Kidney epithelial cell (primary cell): ENCODE data around the gene FBXO46. TPM values are rescaled to one million over a fixed set of nuclear protein-coding genes. Genes with fewer than 3 reads are reported as not detected.

Source experiments
- DNase-seq: peaks from one replicate; pipeline ENCODE4 v3.0.0-alpha.2; 2010; ENCODE audit warnings: low read depth
- H3K27me3 ChIP-seq: 2 replicates; pipeline ENCODE4 v1.6.0; 2011; ENCODE audit warnings: low read length; ENCODE audit not compliant: control insufficient read depth, insufficient read depth
- H3K36me3 ChIP-seq: 2 replicates; pipeline ENCODE4 v1.5.1; 2011; ENCODE audit warnings: low read length; ENCODE audit not compliant: control insufficient read depth, insufficient read depth
- H3K4me3 ChIP-seq: 2 replicates; pipeline ENCODE4 v1.5.1; 2011; ENCODE audit warnings: low read depth, mild to moderate bottlenecking, control low read depth, low read length
- total RNA-seq: library from RNA; depleted of rRNA; stranded (reverse); fragments of >200 nt; gene quantifications from 2 replicates; pipeline ENCODE4 v1.2.3, GENCODE V29; 2015
- TF ChIP-seq, protein P1 (sequence below): IDR thresholded peaks from 2 replicates; pipeline ENCODE4 v1.5.1; 2011; ENCODE audit warnings: mild to moderate bottlenecking, moderate library complexity, low read length, control low read depth, inconsistent platforms; ENCODE audit not compliant: insufficient read depth, poor library complexity, severe bottlenecking

FBXO46 gene
- total RNA-seq, 1 donor from 2014 or later = 13.0 TPM

DNA sequence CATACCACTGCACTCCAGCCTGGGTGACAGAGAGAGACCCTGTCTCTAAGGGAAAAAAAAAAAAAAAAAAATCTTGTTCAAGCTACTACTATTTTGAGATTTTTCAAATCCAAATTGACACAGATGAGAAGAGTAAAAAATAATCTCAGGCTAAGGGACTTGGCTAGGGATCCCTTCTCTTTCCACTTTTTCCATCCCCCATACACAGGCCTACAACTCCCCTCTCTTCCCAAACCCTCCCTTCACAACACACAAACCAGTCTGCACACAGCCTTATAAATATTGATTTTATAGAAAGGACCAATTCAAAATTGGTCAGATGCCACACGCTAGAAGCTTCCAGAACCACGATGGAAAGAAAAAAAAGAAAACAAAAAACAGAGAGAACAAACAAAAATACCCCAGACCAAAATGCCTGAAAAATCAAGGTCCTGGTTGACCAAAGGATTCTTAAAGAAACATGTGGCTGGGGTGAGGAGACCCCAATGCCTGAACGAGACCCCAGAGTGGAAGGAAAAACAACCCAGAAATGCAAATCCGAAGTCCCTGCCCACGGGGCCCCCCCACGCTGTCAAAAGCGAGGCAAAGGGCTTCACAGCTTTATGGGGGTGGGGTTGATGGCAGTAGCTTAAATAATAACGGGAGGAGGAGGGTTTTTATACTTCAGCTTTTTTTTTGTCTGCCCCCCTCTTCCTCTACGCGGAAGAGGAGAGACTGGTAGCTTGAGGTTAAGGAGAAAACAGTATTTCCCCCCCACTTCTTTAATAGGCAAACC lies 20.2 kb downstream of the FBXO46 start:
- TF ChIP-seq, protein P1, sequence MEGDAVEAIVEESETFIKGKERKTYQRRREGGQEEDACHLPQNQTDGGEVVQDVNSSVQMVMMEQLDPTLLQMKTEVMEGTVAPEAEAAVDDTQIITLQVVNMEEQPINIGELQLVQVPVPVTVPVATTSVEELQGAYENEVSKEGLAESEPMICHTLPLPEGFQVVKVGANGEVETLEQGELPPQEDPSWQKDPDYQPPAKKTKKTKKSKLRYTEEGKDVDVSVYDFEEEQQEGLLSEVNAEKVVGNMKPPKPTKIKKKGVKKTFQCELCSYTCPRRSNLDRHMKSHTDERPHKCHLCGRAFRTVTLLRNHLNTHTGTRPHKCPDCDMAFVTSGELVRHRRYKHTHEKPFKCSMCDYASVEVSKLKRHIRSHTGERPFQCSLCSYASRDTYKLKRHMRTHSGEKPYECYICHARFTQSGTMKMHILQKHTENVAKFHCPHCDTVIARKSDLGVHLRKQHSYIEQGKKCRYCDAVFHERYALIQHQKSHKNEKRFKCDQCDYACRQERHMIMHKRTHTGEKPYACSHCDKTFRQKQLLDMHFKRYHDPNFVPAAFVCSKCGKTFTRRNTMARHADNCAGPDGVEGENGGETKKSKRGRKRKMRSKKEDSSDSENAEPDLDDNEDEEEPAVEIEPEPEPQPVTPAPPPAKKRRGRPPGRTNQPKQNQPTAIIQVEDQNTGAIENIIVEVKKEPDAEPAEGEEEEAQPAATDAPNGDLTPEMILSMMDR = no peak
- Histone ChIP-seq H3K36me3 (no peaks in the 10 kb centered on the region), H3K27me3 (no peaks in the 10 kb centered on the region), H3K4me3 (no peak overlapping the region)
- no peak for DNase-seq

DNA sequence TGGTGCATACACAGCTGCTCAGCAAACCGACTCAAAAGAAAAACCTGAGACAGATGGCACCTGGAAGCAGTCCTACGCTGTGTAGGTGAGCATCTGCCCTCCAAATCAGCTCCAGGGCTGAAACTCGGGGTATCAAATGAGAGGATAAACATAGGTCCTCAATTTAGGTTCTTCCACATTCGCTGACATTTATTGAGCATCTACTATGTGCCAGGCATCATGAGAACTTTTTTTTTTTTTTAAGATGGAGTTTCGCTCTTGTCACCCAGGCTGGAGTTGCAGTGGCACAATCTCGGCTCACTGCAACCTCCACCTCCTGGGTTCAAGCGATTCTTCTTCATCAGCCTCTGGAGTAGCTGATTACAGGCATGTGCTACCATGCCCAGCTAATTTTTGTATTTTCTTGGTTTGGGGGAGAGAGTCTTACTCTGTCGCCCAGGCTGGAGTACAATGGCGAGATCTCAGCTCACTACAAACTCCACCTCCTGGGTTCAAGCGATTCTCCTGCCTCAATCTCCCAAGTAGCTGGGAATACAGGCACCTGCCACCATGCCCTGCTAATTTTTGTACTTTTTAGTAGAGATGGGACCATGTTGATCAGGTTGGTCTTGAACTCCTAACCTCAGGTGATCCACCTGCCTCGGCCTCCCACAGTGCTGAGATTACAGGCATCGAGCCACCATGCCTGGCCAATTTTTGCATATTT lies 24.8 kb downstream of the FBXO46 start:
- H3K36me3 ChIP-seq = peaks cover 2% of the 10 kb centered on the region
- H3K4me3 ChIP-seq = no peak overlapping the region
- TF ChIP-seq, protein P1 = no peak
- no peaks in the 10 kb centered on the region for H3K27me3 ChIP-seq
- no peak for DNase-seq

DNA sequence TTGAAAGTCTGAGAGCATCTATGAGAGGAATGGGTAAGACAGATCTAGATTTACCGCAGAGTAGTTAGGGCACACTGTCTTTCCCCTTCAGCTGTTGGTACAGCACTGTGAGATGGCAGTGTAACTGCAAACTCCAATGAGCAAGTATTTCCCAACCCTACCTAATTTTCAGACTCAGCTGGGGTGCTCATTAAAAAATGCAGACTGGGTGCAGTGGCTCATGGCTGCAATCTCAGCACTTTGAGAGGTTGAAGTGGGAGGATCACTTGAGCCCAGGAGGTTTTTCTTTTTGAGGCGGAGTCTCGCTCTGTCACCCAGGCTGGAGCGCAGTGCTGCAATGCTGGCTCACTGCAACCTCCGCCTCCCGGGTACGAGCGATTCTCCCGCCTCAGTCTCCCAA lies 25.6 kb downstream of the FBXO46 start:
- H3K4me3 ChIP-seq = no peak overlapping the region
- DNase-seq = no peak
- TF ChIP-seq, protein P1 = no peak
- H3K27me3 ChIP-seq = no peaks in the 10 kb centered on the region
- H3K36me3 ChIP-seq = peaks cover 2% of the 10 kb centered on the region

DNA sequence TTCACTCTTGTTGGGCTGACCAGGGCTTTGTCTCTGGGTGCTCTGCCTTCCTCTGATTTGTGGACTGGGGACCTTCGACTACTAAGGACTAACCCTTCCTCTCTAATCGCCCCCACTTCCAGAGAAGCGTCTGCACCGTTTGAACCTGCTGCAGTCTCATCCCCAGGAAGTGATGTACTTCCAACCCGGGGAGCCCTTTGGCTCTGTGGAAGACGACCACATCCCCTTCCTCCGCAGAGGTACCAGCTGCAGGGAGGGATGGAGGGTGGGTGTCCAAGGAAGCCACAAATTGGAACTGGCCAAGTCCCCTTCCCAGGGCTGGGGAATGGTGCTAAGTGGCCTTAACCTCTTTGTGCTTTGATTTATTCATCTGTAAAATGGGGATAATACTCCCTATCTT lies 29.0 kb downstream of the FBXO46 start:
- no peak overlapping the region for H3K4me3 ChIP-seq
- TF ChIP-seq, protein P1 = no peak
- no peak for DNase-seq

DNA sequence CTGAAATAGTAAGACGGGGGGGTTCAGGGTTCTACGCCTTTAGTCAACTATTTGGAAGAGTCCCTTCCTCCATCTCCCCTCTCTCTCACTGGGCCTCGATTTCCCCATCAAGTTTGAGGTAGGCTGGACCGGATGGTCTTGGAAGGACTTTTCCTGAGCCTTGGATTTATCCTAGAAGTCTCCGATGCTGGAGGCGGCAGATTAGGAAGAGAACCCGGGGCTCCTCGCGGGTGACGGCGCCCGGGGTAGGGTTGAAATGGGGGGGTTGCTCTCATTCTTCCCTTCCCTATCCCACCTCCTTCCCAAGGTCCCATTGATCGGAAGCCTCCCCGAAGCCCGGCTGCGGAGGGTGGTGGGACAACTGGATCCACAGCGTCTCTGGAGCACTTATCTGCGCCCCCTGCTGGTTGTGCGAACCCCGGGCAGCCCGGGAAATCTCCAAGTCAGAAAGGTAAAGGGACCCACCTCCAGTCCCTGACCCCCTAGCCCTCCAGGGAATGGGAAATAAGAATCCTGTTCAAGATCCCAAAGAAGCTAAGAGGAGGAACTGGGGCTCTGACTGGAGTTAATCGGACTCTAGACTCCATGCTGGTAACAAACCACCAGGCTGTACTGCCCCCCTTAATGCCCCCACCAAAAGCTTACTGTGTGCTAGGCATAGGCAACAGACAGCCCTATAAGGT lies 37.4 kb downstream of the FBXO46 start:
- Histone ChIP-seq H3K36me3 (no peaks in the 10 kb centered on the region), H3K27me3 (no peaks in the 10 kb centered on the region), H3K4me3 (peak overlapping the region; percentile 82)
- no peak for DNase-seq
- TF ChIP-seq, protein P1 = peak; percentile 94

More for the DNA sequence above, 29.0 kb downstream of the FBXO46 start:
- no peaks in the 10 kb centered on the region for H3K27me3 ChIP-seq
- peaks cover 2% of the 10 kb centered on the region for H3K36me3 ChIP-seq
